Putamen (tissue), 1 donor: Measurements from ENCODE around the gene PTPRE.

Experiments used
- DNase-seq: peaks from one replicate; pipeline ENCODE4 v3.0.0-alpha.2; 2016; ENCODE audit warnings: low spot score

PTPRE gene

DNA sequence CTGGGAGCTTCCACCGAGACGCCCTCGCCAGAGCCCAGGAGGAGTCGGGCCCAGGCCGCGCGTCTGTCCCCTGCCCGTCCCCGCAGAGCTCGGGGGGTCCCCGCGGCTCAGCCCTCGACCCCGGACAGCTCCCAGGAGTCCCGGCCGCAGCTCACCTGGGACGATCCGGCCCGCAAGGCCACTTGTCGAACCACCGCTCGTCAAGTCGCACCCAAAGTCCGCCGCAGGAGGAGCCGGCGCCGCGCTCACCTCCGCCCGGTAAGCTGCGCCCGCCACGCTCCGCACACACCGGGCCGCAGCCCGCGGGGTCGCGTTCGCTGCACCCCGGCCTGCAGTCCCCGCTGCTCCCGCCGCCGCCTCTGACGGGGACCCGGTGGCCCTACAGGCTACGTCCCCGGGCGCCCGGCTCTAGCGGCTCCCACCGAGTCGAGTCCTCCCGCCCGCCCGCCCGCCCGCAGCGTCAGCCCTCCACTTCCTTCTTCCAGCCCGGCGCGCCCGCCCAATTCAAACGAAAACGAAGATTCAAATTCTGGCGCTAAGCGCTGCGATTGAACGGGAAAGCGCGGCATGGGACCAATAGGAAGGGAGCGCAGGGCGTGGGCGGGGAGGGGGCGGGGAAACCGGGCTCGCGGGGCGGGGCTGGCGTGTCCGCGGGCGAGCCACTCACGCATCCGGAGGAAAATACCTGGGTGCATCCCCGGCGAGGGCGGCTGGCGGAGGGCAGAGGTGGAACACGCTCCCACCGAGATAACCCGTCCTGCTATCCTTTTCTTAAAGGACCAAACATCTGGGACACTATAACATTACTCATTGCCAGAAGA, 219.3 kb downstream of the PTPRE start, which contains the start of gene MKI67:
MKI67 (minus strand) TSS at position 480 of the 821 bp plus-strand sequence. CDS start 756 bp downstream, outside the sequence.
- peak; percentile 68 for DNase-seq

DNA sequence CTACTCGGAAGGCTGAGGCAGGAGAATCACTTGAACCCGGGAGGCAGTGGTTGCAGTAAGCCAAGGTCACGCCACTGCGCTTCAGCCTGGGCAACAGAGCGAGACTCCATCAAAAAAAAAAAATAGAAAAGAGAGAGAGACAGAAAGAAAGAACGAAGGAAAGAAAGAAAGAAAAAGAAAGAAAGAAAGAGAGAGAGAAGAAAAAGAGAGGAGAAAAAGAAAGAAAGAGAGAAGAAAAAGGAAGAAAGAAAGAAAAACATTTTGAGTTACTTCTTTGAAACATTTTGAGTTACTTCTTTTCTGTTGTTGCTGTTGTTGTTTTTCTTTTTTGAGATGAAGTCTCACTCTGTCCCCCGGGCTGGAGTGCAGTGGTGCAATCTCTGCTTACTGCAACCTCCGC, 221.7 kb downstream of the PTPRE start:
- no peak for DNase-seq

DNA sequence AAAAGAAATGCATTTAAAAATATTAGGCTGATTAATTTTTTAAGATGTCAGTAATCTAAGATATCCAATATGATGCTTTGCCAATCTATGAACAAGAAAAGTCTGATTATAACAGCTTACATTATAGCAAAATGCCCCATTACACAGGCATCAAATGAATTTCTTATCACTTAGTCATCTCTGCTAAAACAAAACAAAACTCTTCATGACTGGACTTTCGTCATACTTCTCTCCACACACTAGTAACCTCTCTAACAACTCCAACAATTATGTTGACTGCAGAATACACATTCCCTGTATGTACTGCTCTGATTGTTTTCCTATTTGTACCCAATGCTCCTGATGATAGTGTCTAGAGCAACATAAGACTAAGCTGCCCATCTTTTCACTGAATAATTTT, 223.1 kb downstream of the PTPRE start:
- DNase-seq: no peak
